Measurements from ENCODE around the gene CHI3L1.

DNA sequence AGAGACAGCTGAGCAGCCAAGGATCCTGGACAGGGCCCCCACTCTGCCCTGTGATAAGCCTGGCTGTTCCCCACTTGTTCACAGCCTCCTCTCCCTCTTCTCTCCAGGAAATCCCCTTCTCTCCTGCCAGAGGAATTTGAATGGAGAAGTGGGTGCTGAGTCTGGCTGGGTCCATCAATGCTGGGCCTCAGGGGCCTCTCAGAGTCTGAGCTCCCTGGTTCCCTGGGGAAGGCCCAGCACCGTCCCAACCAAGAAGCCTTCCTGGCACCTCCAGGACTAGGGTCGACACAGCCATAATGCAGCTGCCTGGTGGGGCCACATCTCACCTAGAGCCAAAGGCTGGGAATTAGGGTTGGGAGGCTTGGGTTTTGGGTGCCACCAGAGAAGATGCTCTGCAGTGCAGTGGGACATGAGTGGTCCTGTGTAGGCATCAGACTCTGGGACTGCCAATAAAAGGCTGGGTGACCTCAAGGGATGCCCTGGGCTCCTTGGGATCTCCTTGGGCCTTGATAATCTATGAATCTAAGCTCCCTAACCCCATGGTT is 13.4 kb downstream of the CHI3L1 start:
- TF ChIP-seq EZH2 (IDR thresholded peaks at IDR 0.05) = no peak
- no peak for TF ChIP-seq CTCF (IDR thresholded peaks at IDR 0.05 in 2 of 3, conservative IDR thresholded peaks at IDR 0.05 in 1 of 3; ENCODE audit: borderline replicate concordance in 1 of 3, insufficient read depth in 1 of 3, low read depth in 2 of 3, low read length in 2 of 3)
- TF ChIP-seq POLR2A (IDR thresholded peaks at IDR 0.05; ENCODE audit: borderline replicate concordance, extremely low read depth, insufficient read depth, insufficient read length) = no peak
